GM21737 (cell line): ENCODE measurements around the gene WDR26.
"Not testable (repeated sequence)": the region's sequence is repeated elsewhere in the genome, so short reads cannot be mapped to it uniquely, and the experiment has no call there.

Source experiments
- ATAC-seq: cut with Tn5 transposase; IDR thresholded peaks from one replicate; pipeline ENCODE4 v1.9.1; 2021; ENCODE audit warnings: mild to moderate bottlenecking, moderate library complexity; ENCODE audit not compliant: unreplicated experiment

WDR26 gene

DNA sequence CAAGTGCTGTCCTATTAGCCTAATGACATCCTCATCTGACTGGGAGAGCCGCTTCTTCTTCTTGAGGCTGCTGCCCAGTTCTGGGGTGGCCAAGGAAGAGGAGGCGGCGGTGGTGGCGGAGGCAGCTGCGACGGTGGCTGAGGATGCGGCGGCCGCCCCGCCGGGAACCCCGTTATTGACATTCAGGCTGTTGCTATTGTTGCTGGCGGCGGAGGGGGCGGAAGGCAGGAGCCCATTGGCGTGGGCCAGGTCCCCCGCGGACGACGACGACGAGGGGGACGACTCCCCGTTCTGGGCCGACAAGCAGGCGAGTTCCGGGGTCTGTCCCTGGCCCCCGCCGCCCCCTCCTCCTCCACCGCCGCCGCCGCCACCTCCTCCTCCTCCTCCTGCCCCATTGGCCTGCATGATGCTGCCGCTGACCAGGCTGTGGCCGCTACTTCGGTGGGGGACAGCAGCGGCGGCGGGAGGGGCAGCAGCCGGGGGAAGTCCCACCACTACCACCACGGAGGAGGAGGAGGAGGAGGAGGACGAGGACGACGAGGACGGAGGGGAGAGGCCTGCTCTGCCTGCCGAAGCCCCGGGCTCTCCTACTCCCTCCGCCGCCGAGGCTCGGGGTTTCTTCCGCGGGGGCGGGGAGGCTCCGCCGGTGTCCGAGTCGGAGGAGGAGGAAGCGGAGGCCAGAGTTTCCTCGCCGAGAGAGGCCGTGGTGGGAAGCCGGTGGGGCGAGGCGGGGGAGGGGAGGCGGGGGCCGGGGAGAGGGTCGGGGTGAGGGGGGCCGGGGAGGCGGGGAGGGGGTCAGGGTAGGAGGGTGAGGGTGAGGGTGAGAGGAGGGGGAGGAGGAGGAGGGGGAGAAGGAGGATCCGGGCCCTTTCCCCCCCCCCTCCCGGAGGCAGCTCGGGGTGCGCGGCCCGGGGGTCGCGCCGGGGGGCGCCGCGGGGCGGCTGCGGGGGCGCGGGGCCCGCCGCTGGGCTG is 610 bp downstream of the WDR26 start:
- ATAC-seq = no peak

DNA sequence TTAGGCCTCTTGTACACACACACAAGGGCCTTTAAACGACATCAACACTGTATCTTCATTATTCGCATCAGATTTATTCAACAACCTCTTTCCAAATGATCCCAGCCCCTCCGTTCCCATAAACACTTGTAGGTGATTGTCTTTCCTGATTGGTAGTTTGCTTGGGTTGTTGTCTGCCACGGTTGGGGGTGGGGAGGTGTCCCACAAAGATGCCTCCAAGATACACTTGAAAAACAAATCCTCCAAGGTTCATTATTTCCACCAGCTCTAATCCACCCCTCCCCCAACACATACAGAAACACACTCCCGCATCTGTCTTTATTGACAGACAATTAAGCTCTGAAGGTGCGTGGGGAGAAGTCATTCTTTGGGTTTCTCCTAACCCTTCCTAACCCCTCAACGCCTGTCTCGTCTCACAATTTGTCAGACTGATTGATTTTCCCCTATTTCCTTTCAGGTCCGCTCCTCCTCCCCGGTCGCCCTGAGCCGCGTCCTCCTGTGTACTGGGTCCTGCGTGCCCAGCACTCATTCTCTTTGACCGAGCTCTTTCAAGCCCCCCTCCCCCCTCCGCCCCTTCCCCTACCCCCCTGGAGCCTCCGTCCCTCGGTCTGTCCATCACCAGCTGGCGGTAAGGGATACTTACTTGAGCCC is 1.4 kb downstream of the WDR26 start:
- no peak for ATAC-seq

DNA sequence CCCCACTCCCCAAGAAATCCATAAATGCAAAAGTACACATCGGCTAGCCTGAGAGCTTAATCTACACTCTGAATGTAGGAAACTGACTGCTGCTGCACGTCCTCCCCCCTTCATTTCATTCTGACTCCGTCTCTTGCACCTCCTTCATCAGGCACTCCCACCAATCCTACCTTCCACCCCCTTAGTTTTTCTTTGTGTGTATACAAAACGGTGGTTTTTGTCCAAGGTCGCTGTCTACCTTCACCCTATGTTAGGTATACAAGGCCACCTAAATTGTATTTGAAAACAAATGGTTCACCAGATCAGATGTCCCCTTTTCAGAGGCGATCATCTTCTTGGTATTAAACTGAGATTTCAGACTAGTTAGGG is 1.9 kb downstream of the WDR26 start:
- ATAC-seq = no peak

- no peak for ATAC-seq
Measured at GRCh38 chr1:224432146-224432545, 2.5 kb downstream of the WDR26 start.

GRCh38 chr1:224431726-224432125 is 2.9 kb downstream of the WDR26 start:
- no peak for ATAC-seq

DNA sequence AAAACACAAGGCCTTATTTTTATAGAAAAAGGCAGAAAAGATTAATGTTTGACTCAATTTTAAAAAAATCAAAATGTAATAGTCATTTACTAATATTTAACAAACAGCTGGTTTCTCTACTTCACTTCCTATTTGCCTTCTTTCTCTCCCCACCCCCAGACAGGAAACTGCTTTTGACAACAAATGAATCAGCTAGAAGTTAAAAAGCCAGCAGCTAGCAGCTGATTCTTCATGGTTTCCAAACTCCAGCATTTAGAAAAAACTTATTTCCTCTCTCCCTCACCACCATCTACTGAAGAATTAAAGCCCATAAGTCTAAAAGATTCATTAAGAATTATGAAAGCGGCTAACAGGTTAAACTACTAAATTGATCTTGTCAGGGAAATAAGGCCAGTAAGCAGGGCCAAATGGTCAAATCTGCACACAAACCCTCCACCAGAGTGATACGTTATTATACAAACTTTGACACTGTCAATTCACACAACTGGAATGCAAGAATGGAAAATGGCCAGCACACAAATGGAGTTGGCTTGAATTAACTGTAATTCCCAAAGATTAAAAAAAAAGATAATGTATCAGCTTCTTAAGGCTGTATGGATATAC is 4.0 kb downstream of the WDR26 start:
- ATAC-seq = no peak

DNA sequence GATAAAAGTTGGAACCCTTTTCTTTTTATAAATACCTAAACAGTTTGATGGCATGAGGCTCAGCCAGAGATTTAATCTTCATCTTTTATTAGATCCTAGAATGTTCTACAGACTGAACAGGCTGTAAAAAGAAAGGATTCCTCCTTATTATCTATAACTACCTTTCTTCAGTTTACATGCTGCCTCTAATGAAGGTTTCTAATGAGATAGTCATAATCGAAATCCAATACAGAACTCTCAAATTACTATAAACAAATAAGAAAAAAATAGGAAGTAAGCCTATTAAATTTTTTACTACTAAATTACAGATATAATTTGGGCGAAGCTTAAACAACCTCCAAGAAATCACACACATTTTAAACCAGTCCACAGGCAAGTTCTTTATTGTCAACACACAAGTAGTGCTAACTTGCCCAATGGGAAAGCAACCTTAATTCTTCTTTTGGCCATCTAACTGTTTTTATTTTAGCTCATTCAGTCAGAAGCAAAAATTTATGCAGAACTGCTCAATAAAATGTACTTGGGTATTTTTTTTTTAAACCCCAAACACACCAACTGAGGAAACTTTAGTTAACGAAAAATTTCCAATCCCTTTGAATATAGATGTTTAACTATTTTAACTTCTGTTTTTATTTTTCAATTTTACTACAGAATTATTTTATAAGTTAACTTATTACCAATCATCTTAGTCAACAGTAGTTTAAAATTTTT is 4.8 kb downstream of the WDR26 start:
- no peak for ATAC-seq

DNA sequence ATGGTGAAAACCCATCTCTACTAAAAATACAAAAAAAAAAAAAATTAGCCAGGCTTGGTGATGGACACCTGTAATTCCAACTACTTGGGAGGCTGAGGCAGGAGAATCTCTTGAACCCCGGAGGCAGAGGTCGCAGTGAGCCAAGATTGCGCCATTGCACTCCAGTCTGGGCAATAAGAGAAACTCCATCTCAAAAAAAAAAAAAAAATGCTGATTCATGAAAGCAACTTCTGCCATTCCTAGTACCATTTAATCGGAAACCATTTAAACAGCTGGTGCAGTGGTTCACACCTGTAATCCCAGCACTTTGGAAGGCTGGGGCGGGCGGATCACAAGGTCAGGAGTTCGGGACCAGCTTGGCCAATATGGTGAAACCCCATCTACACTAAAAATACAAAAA is 5.9 kb downstream of the WDR26 start:
- not testable (repeated sequence) for ATAC-seq

GRCh38 chr1:224427346-224427745 is 7.3 kb downstream of the WDR26 start:
- no peak for ATAC-seq

GRCh38 chr1:224426869-224427268 is 7.7 kb downstream of the WDR26 start:
- ATAC-seq = not testable (repeated sequence)

GRCh38 chr1:224425279-224425884 is 9.2 kb downstream of the WDR26 start:
- no peak for ATAC-seq

DNA sequence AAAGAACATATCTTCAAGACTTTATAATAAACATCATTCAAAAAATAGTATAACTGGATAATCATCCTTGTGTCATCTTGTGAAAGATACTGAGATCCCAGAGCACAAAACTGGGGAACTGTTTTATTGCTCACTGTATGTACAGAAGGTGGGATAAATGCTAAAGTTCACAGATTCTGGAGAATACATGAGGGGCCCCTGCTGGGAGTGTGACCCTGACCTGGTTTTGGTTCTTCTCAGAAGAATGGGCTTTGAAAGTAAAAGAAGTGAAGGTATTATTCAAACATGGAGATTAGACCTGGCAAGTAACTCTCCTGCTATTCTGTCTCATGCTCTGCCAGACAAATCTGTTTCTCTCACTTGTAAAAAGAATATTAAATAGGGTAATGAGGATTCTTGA is 14.5 kb downstream of the WDR26 start:
- ATAC-seq = no peak

DNA sequence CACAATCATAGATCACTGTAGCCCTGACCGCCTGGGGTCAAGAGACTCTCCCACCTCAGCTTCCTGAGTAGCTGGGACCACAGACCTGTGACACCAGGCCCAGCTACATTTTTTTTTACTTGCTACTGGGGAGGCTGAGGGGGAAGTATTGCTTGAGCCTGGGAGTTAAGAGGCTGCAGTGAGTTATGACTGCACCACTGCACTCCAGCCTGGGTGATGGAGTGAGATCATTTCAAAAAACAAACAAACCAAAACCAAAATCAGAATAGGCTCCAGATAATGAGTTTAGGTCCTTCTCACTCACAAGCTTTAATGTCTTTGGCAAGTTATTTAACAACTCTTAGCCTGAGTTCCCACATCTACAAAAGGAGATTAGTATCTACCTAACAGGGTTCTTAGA is 22.8 kb downstream of the WDR26 start:
- ATAC-seq = no peak

DNA sequence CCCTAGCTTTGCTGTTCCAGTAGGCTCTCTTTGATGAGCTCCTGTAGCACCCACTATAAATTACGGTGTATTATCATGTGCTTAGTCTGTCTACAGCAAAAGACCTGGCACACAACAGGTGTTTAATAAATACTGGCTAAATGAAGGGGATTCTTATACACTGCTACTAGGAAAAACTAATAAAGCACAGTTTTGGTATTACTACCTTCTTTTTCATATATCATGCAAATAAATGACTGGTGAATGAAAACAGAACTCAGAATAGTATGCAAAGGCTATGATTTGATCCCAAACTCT is 26.4 kb downstream of the WDR26 start:
- ATAC-seq = no peak

DNA sequence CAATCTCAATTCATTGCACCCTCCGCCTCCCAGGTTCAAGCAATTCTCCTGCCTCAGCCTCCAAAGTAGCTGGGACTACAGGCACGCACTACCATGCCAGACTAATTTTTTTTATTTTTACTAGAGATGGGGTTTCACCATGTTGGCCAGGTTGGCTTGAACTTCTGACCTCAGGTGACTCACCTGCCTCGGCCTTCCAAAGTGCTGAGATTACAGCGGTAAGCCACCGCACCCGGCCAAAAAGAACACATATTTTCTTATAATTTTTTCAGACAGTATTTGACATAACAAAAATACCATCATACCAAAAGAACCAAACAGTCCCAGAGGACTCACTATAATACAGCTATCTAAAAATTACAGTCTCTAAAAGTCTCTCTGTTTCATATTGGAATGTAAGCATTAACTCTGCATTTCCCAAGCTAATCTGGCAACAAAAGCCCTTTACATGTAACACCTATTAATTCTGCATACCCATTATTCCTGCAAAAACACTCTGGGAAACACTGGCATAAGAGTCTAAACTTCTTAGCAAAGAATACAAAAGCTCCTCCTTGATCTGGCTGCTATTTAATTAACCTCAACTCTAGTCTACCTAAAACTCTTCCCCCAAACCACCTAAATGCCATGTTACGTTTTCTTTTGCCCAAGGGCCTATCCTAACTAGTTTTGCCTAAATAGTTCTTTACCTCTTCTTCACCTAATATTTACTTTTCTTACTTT is 26.9 kb downstream of the WDR26 start:
- no peak for ATAC-seq

DNA sequence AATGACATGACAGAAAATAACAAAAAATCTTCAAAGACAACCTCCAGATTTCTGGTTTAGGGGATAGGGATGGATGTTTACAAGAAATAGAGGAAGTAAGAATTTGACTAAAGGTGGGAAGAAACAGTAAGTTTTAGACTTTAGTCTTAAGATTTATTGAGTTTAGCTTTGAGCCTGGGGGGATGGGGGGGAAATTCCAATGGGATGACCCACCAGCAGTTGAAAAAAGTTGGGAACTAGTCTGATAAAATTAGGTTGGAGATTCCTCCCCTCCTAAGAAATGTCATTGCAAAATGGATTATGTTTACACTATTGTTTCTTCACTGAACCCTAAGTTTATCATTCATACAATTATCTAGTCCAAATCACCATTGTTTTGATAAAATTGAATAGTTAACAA is 28.4 kb downstream of the WDR26 start:
- ATAC-seq = no peak

DNA sequence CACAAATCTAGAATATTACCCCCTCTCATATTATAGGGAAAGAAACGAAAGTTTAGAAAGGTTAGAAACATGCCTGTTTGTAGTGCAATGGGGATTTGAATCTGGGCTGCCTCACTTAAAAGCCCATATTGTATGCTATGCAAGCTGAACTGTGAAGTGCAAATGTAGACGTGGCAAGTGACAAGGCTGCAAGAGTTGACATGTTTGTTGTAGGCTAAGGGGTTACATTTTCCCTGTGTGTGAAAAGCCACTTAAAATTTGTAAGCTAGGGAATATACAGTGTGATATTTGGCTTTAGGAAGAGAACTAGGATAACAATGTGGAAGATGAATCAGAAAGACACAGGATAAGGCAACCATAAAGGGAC is 29.0 kb downstream of the WDR26 start:
- ATAC-seq = no peak

- no peak for ATAC-seq
Measured at GRCh38 chr1:224404916-224405603, 29.5 kb downstream of the WDR26 start.

DNA sequence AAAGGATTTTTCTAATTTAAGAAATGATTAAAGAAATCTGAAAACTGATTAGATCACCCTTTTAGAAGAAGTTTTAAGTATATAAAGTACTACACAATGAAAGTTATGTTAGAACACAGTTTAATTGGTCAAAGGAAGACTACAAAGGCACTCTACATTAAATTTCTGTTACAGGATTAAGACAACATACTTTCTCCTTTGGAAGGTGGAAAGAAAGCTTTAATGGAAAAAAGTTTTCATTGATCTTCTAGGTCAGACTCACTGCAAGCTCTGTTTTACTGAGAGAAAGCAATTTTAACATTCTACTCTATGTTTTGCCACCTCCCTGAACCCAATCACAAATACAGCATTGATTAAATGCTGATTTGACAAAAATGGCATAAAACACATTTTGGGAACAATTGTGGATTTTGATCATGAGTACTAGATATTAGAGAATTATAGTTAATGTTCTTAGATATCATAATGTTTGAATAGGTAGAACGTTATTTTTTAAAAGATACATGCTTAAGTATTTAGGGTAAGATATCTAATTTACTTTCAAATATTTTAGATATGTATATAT is 32.0 kb downstream of the WDR26 start:
- no peak for ATAC-seq

DNA sequence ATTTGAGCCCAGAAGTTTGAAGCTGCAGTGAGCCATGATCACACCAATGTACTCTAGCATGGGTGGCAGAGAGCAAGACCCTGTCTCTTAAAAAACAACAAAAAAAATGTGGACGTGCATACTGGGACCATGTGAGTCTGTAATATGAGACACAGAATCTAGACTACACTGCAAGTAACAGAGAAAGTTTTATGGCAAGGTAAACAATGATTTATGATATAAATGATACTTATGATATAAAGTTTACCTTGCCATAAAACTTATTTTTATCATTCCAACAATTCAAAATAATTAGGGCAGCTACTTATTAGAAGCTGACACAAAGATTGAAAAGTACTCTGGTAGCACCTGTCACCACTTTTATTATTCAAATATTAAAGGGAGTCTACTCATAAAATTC is 34.7 kb downstream of the WDR26 start:
- ATAC-seq = no peak
